GM23338 (cell line): ENCODE data around the gene FYB2. TPM values are rescaled to one million over a fixed set of nuclear protein-coding genes. Genes with fewer than 3 reads are reported as not detected.

Experiments used
- ATAC-seq: fragments of 200-7000 bp; cut with Tn5 transposase; 3 replicates; pipeline ENCODE4 v1.9.1; 2020
- DNase-seq: peaks from one replicate; pipeline ENCODE4 v3.0.0-alpha.2; 2015; ENCODE audit warnings: low spot score
- H2AFZ ChIP-seq: fragments of 200-600 bp; sonication (generic); 2 replicates; pipeline ENCODE4 v1.8.0; 2016; ENCODE audit warnings: antibody characterized with exemption, mild to moderate bottlenecking, moderate library complexity
- H3F3A ChIP-seq: fragments of 200-600 bp; sonication (generic); replicated peaks from 2 replicates; pipeline ENCODE4 v1.8.0; 2017; ENCODE audit warnings: antibody characterized with exemption, mixed run types, low read depth
- H3K27ac ChIP-seq: fragments of 200-600 bp; sonication (generic); 2 replicates; pipeline ENCODE4 v1.6.1; 2016; ENCODE audit warnings: low read depth
- H3K27me3 ChIP-seq: fragments of 200-600 bp; sonication (generic); 2 replicates; pipeline ENCODE4 v1.8.0; 2016; ENCODE audit warnings: mild to moderate bottlenecking, mixed run types, moderate library complexity; ENCODE audit not compliant: insufficient read depth
- H3K36me3 ChIP-seq: fragments of 200-600 bp; sonication (generic); 2 replicates; pipeline ENCODE4 v1.8.0; 2016; ENCODE audit warnings: mild to moderate bottlenecking; ENCODE audit not compliant: insufficient read depth
- H3K4me1 ChIP-seq: fragments of 200-600 bp; sonication (generic); 2 replicates; pipeline ENCODE4 v1.8.0; 2016; ENCODE audit warnings: mild to moderate bottlenecking, moderate library complexity; ENCODE audit not compliant: insufficient read depth
- H3K4me2 ChIP-seq: fragments of 200-600 bp; sonication (generic); 2 replicates; pipeline ENCODE4 v1.7.1; 2017; ENCODE audit warnings: mixed run types
- H3K4me3 ChIP-seq: fragments of 200-600 bp; sonication (generic); 2 replicates; pipeline ENCODE4 v1.6.1; 2016; ENCODE audit warnings: mixed run types
- H3K79me2 ChIP-seq: fragments of 200-600 bp; sonication (generic); replicated peaks from 2 replicates; pipeline ENCODE4 v1.8.0; 2017; ENCODE audit warnings: mild to moderate bottlenecking; ENCODE audit not compliant: insufficient read depth
- H3K9me2 ChIP-seq: fragments of 200-600 bp; sonication (generic); 2 replicates; pipeline ENCODE4 v1.8.0; 2017; ENCODE audit not compliant: insufficient read depth
- H4K20me1 ChIP-seq: fragments of 200-600 bp; sonication (generic); replicated peaks from 2 replicates; pipeline ENCODE4 v1.8.0; 2017; ENCODE audit warnings: mild to moderate bottlenecking; ENCODE audit not compliant: insufficient read depth
- H3K27ac Mint-ChIP-seq: 2 replicates; pipeline ENCODE4 v1.8.0; 2020; ENCODE audit warnings: inconsistent platforms, mild to moderate bottlenecking, moderate library complexity, mixed read lengths
- H3K27me3 Mint-ChIP-seq: 3 replicates; pipeline ENCODE4 v1.8.0; 2022; ENCODE audit warnings: low read depth, mild to moderate bottlenecking, moderate library complexity, mixed read lengths, inconsistent platforms; ENCODE audit not compliant: insufficient read depth, poor library complexity
- H3K36me3 Mint-ChIP-seq: 3 replicates; pipeline ENCODE4 v1.8.0; 2021; ENCODE audit warnings: low read depth, mild to moderate bottlenecking, inconsistent platforms, moderate library complexity, mixed read lengths
- H3K4me1 Mint-ChIP-seq: 3 replicates; pipeline ENCODE4 v1.8.0; 2020; ENCODE audit warnings: mild to moderate bottlenecking, inconsistent platforms, mixed read lengths
- H3K4me3 Mint-ChIP-seq: 3 replicates; pipeline ENCODE4 v1.8.0; 2021; ENCODE audit warnings: moderate library complexity, mild to moderate bottlenecking, inconsistent platforms, mixed read lengths
- H3K9me3 Mint-ChIP-seq: 3 replicates; pipeline ENCODE4 v1.8.0; 2020; ENCODE audit warnings: moderate library complexity, mild to moderate bottlenecking, inconsistent platforms, mixed read lengths
- CREB1 ChIP-seq: fragments of 250-450 bp; sonication (Bioruptor Pico); IDR thresholded peaks from 2 replicates; pipeline ENCODE4 v1.5.0; 2020; ENCODE audit warnings: low read depth, mild to moderate bottlenecking, moderate library complexity
- CTCF ChIP-seq, 2 experiments: fragments of 200-600 bp in 1 of 2; sonication (generic) in 1 of 2; conservative IDR thresholded peaks; 2 replicates each; pipeline versions ENCODE4 v1.5.1 to v1.6.1; 2016 to 2017; ENCODE audit warnings: antibody characterized with exemption in 2 of 2, low read depth in 2 of 2, mild to moderate bottlenecking in 2 of 2, moderate library complexity in 1 of 2
- EZH2 ChIP-seq: fragments of 200-600 bp; sonication (generic); IDR thresholded peaks from one replicate; pipeline ENCODE4 v1.8.0; 2017; ENCODE audit warnings: antibody characterized with exemption, mild to moderate bottlenecking, low read depth; ENCODE audit not compliant: unreplicated experiment
- NANOG ChIP-seq: IDR thresholded peaks from 2 replicates; pipeline ENCODE4 v1.6.1; 2016; ENCODE audit warnings: antibody characterized with exemption, borderline replicate concordance
- POLR2AphosphoS5 ChIP-seq: IDR thresholded peaks from 2 replicates; pipeline ENCODE4 v1.6.1; 2016; ENCODE audit warnings: antibody characterized with exemption, low read depth
- REST ChIP-seq: IDR thresholded peaks from one replicate; pipeline ENCODE4 v1.6.1; 2018; ENCODE audit warnings: antibody characterized with exemption; ENCODE audit not compliant: unreplicated experiment
- STAT1 ChIP-seq: IDR thresholded peaks from one replicate; pipeline ENCODE4 v1.6.1; 2016; ENCODE audit warnings: antibody characterized with exemption; ENCODE audit not compliant: unreplicated experiment
- ZNF331 ChIP-seq: fragments of 250-450 bp; sonication (Bioruptor Pico); IDR thresholded peaks from 2 replicates; pipeline ENCODE4 v1.5.0; 2020; ENCODE audit warnings: low read depth, mild to moderate bottlenecking, moderate library complexity
- ZNF462 ChIP-seq: fragments of 250-450 bp; sonication (Bioruptor Pico); IDR thresholded peaks from 2 replicates; pipeline ENCODE4 v1.5.0; 2020; ENCODE audit warnings: mild to moderate bottlenecking, moderate library complexity
- polyA plus RNA-seq: library from polyadenylated mRNA; unstranded; fragments of >200 nt; fragmentation: Nextera tagmentation; extraction: Ambion mirVana; gene quantifications from 2 replicates; pipeline ENCODE4 v1.2.1, GENCODE V29; 2016
- total RNA-seq: library from RNA; depleted of rRNA; stranded (reverse); fragments of >200 nt; shearing (Covaris generic); gene quantifications from 2 replicates; pipeline ENCODE4 v1.2.3, GENCODE V29; 2014

FYB2 gene
- total and polyA plus RNA-seq, 2 experiments from 2014 or later: 0.39 TPM; not detected in 1

- no peaks in the 10 kb centered on the region for H3K4me1 Mint-ChIP-seq
- H3K27me3 Mint-ChIP-seq: peaks cover 4% of the 10 kb centered on the region
- H2AFZ ChIP-seq: no peak overlapping the region
- DNase-seq: no peak
- no peaks in the 10 kb centered on the region for H3K4me1 ChIP-seq
- H3K27me3 ChIP-seq: no peaks in the 10 kb centered on the region
- H3K4me3 Mint-ChIP-seq: no peak overlapping the region
- no peak overlapping the region for H3K4me3 ChIP-seq
- H3F3A ChIP-seq: no peaks in the 10 kb centered on the region
- H3K36me3 Mint-ChIP-seq: no peaks in the 10 kb centered on the region
- no peaks in the 10 kb centered on the region for H3K9me3 Mint-ChIP-seq
- ATAC-seq: no peak
- H3K79me2 ChIP-seq: no peaks in the 10 kb centered on the region
- H4K20me1 ChIP-seq: no peaks in the 10 kb centered on the region
- TF ChIP-seq POLR2AphosphoS5 (no peak), EZH2 (no peak)
- no peak overlapping the region for H3K27ac Mint-ChIP-seq
- no peaks in the 10 kb centered on the region for H3K9me2 ChIP-seq
- H3K4me2 ChIP-seq: no peak overlapping the region
- no peaks in the 10 kb centered on the region for H3K36me3 ChIP-seq
- H3K27ac ChIP-seq: no peak overlapping the region
Measured at GRCh38 chr1:56864430-56864829, 45.2 kb upstream of the FYB2 start.

GRCh38 chr1:56863265-56863992 lies 44.2 kb upstream of the FYB2 start:
- Histone ChIP-seq H4K20me1 (no peaks in the 10 kb centered on the region), H3K36me3 (no peaks in the 10 kb centered on the region), H3K4me1 (no peaks in the 10 kb centered on the region), H3K79me2 (no peaks in the 10 kb centered on the region), H2AFZ (no peak overlapping the region), H3K9me2 (no peaks in the 10 kb centered on the region), H3F3A (no peaks in the 10 kb centered on the region), H3K27ac (no peak overlapping the region), H3K4me3 (no peak overlapping the region), H3K27me3 (no peaks in the 10 kb centered on the region), H3K4me2 (no peak overlapping the region)
- no peaks in the 10 kb centered on the region for H3K36me3 Mint-ChIP-seq
- no peak overlapping the region for H3K27ac Mint-ChIP-seq
- DNase-seq: no peak
- peaks cover 4% of the 10 kb centered on the region for H3K27me3 Mint-ChIP-seq
- no peak for ATAC-seq
- no peaks in the 10 kb centered on the region for H3K4me1 Mint-ChIP-seq
- TF ChIP-seq CTCF (conservative IDR thresholded peaks at IDR 0.05; ENCODE audit: low read depth in 2 of 2): no peak
- TF ChIP-seq ZNF462 (CRISPR knock-in tag): no peak
- no peak for TF ChIP-seq REST
- no peak for TF ChIP-seq CREB1 (CRISPR knock-in tag)
- no peak for TF ChIP-seq POLR2AphosphoS5
- TF ChIP-seq NANOG: no peak
- TF ChIP-seq EZH2: no peak
- no peak for TF ChIP-seq ZNF331 (CRISPR knock-in tag)
- TF ChIP-seq STAT1: no peak
- H3K9me3 Mint-ChIP-seq: no peaks in the 10 kb centered on the region
- H3K4me3 Mint-ChIP-seq: no peak overlapping the region
